IMR-90 (cell line): ENCODE data around the gene NUP93. TPM values are rescaled to one million over a fixed set of nuclear protein-coding genes. Genes with fewer than 3 reads are reported as not detected.

ENCODE experiments used
- ATAC-seq: fragments of 200-7000 bp; cut with Tn5 transposase; 2 replicates; pipeline ENCODE4 v1.9.1; 2020; ENCODE audit warnings: low read depth, mild to moderate bottlenecking, moderate library complexity
- BruUV-seq: library from RNA; stranded (reverse); fragments of 400-500 nt; replicated peaks from 2 replicates; lab custom pipeline; 2021; lab: Mats Ljungman, UMichigan
- CTCF ChIA-PET: fragments of 300-600 bp; formaldehyde crosslinking; extraction: SDS; loops from one replicate; lab custom pipeline; 2021; ENCODE audit warnings: antibody characterized with exemption; lab: Yijun Ruan, JAX
- POLR2A ChIA-PET: fragments of 300-600 bp; sonication (Branson Sonifier 250); formaldehyde crosslinking; loops from one replicate; lab custom pipeline; 2022; ENCODE audit warnings: antibody characterized with exemption; ENCODE audit not compliant: unreplicated experiment; lab: Charles Lee
- DNase-seq: peaks from one replicate; pipeline ENCODE4 v3.0.0; 2013
- H2AFZ ChIP-seq: replicated peaks from 2 replicates; pipeline ENCODE3; 2013; ENCODE audit warnings: low read length, mild to moderate bottlenecking; ENCODE audit not compliant: poor library complexity
- H2AK5ac ChIP-seq: 2 replicates; pipeline ENCODE4 v1.6.1; 2013; ENCODE audit warnings: low read depth, low read length, inconsistent platforms
- H2AK9ac ChIP-seq: replicated peaks from 2 replicates; pipeline ENCODE3; 2013; ENCODE audit warnings: mild to moderate bottlenecking, low read depth, low read length, moderate library complexity; ENCODE audit not compliant: poor library complexity
- H2BK120ac ChIP-seq: 2 replicates; pipeline ENCODE4 v1.6.1; 2013; ENCODE audit warnings: low read depth, low read length, inconsistent platforms
- H2BK15ac ChIP-seq: 3 replicates; pipeline ENCODE4 v1.6.1; 2013; ENCODE audit warnings: low read depth, low read length, inconsistent platforms
- H2BK20ac ChIP-seq: 2 replicates; pipeline ENCODE4 v1.6.1; 2013; ENCODE audit warnings: low read depth, mild to moderate bottlenecking, inconsistent platforms, low read length, moderate library complexity
- H2BK5ac ChIP-seq: 2 replicates; pipeline ENCODE4 v1.6.1; 2013; ENCODE audit warnings: mild to moderate bottlenecking, low read depth, low read length, inconsistent platforms; ENCODE audit not compliant: poor library complexity, severe bottlenecking
- H3K14ac ChIP-seq: replicated peaks from 2 replicates; pipeline ENCODE4 v1.6.1; 2013; ENCODE audit warnings: low read depth, low read length, inconsistent platforms
- H3K18ac ChIP-seq: 2 replicates; pipeline ENCODE4 v1.6.1; 2013; ENCODE audit warnings: low read depth, low read length, control low read depth
- H3K23ac ChIP-seq: 2 replicates; pipeline ENCODE4 v1.6.1; 2013; ENCODE audit warnings: low read depth, low read length, inconsistent platforms
- H3K27ac ChIP-seq: 2 replicates; pipeline ENCODE4 v1.5.1; 2013; ENCODE audit warnings: mild to moderate bottlenecking, control low read depth, low read length; ENCODE audit not compliant: insufficient read depth
- H3K27me3 ChIP-seq: 2 replicates; pipeline ENCODE4 v1.6.1; 2013; ENCODE audit warnings: low read length; ENCODE audit not compliant: control insufficient read depth, insufficient read depth
- H3K36me3 ChIP-seq: 2 replicates; pipeline ENCODE4 v1.6.1; 2013; ENCODE audit warnings: low read length, mixed read lengths; ENCODE audit not compliant: control insufficient read depth, insufficient read depth
- H3K4ac ChIP-seq: 2 replicates; pipeline ENCODE4 v1.6.1; 2013; ENCODE audit warnings: low read depth, low read length, inconsistent platforms
- H3K4me1 ChIP-seq: 2 replicates; pipeline ENCODE4 v1.6.1; 2013; ENCODE audit warnings: low read length, mixed read lengths; ENCODE audit not compliant: control insufficient read depth, insufficient read depth
- H3K4me2 ChIP-seq: 2 replicates; pipeline ENCODE4 v1.6.1; 2013; ENCODE audit warnings: low read depth, mild to moderate bottlenecking, control low read depth, low read length, moderate library complexity
- H3K4me3 ChIP-seq: 2 replicates; pipeline ENCODE4 v1.5.1; 2013; ENCODE audit warnings: low read depth, mild to moderate bottlenecking, control low read depth, low read length, moderate library complexity; ENCODE audit not compliant: insufficient read depth
- H3K56ac ChIP-seq: 2 replicates; pipeline ENCODE4 v1.6.1; 2013; ENCODE audit warnings: low read length, inconsistent platforms; ENCODE audit not compliant: insufficient read depth; ENCODE audit errors: extremely low read depth
- H3K79me1 ChIP-seq, 2 experiments: 2 replicates each; pipeline ENCODE4 v1.6.1; 2013; ENCODE audit warnings: low read length in 2 of 2, inconsistent platforms in 1 of 2, low read depth in 1 of 2
- H3K9ac ChIP-seq: 2 replicates; pipeline ENCODE4 v1.6.1; 2013; ENCODE audit warnings: low read depth, low read length, control low read depth
- H3K9me1 ChIP-seq: 2 replicates; pipeline ENCODE4 v1.6.1; 2013; ENCODE audit warnings: low read length, inconsistent platforms; ENCODE audit not compliant: insufficient read depth
- H3K9me3 ChIP-seq: 2 replicates; pipeline ENCODE4 v1.6.1; 2013; ENCODE audit warnings: low read length; ENCODE audit not compliant: control insufficient read depth, insufficient read depth
- H4K20me1 ChIP-seq: 2 replicates; pipeline ENCODE4 v1.6.1; 2013; ENCODE audit warnings: low read length, inconsistent platforms; ENCODE audit not compliant: insufficient read depth
- H4K5ac ChIP-seq: 2 replicates; pipeline ENCODE4 v1.6.1; 2013; ENCODE audit warnings: mild to moderate bottlenecking, low read depth, low read length, control low read depth
- H4K8ac ChIP-seq, 2 experiments: 2 replicates each; pipeline ENCODE4 v1.6.1; 2013; ENCODE audit warnings: low read depth in 2 of 2, low read length in 2 of 2, control low read depth in 1 of 2, inconsistent platforms in 1 of 2
- H4K91ac ChIP-seq: 2 replicates; pipeline ENCODE4 v1.6.1; 2013; ENCODE audit warnings: low read depth, low read length, inconsistent platforms; ENCODE audit not compliant: insufficient read depth
- BHLHE40 ChIP-seq: fragments of 150-350 bp; IDR thresholded peaks from 2 replicates; pipeline ENCODE4 v1.6.1; 2016; ENCODE audit warnings: mild to moderate bottlenecking, low read depth, low read length
- CEBPB ChIP-seq: IDR thresholded peaks from 2 replicates; pipeline ENCODE4 v1.6.1; 2012; ENCODE audit warnings: low read depth, low read length, improper control_type of control experiment
- CHD1 ChIP-seq: IDR thresholded peaks from 2 replicates; pipeline ENCODE4 v1.6.1; 2012; ENCODE audit warnings: low read depth, low read length, improper control_type of control experiment
- MXI1 ChIP-seq: IDR thresholded peaks from 2 replicates; pipeline ENCODE4 v1.6.1; 2012; ENCODE audit warnings: low read depth, mild to moderate bottlenecking, low read length, moderate library complexity, borderline replicate concordance
- NFE2L2 ChIP-seq: fragments of 150-350 bp; IDR thresholded peaks from 2 replicates; pipeline ENCODE4 v1.6.1; 2016; ENCODE audit warnings: low read depth, mild to moderate bottlenecking, low read length
- POLR2A ChIP-seq: IDR thresholded peaks from 2 replicates; pipeline ENCODE4 v1.6.1; 2012; ENCODE audit warnings: mild to moderate bottlenecking, low read depth, low read length
- RAD21 ChIP-seq: IDR thresholded peaks from 2 replicates; pipeline ENCODE4 v1.6.1; 2012; ENCODE audit warnings: low read length, improper control_type of control experiment
- RCOR1 ChIP-seq: IDR thresholded peaks from 2 replicates; pipeline ENCODE4 v1.6.1; 2012; ENCODE audit warnings: mild to moderate bottlenecking, low read length, improper control_type of control experiment; ENCODE audit not compliant: insufficient replicate concordance
- RFX5 ChIP-seq: IDR thresholded peaks from 2 replicates; pipeline ENCODE4 v1.8.0; 2012; ENCODE audit warnings: low read depth, mild to moderate bottlenecking, low read length, moderate library complexity
- SMC3 ChIP-seq: fragments of 150-350 bp; IDR thresholded peaks from 2 replicates; pipeline ENCODE4 v1.6.1; 2016; ENCODE audit warnings: low read depth, mild to moderate bottlenecking, antibody characterized with exemption, low read length, moderate library complexity
- WGBS, 2 experiments: methylation state at CpG; one replicate each; pipeline versions ENCODE4 v1.1.5 to v1.1.7; 2013; ENCODE audit warnings: missing lambda C conversion rate in 2 of 2; ENCODE audit not compliant: insufficient read length in 1 of 2; ENCODE audit errors: extremely low coverage in 2 of 2; 5-methylcytosine and 5-hydroxymethylcytosine counted together
- dilution Hi-C: fragments of 300-500 bp; cut with HindIII; formaldehyde crosslinking; loops from one replicate; pipeline ENCODE4 v1.14.3; 2018; ENCODE audit warnings: low sequenced_read_pairs; ENCODE audit not compliant: unreplicated experiment
- in situ Hi-C: fragments of 300-500 bp; cut with MboI; formaldehyde crosslinking; loops from 3 replicates; pipeline ENCODE4 v1.14.3; 2019; ENCODE audit warnings: low sequenced_read_pairs, inconsistent platforms, mixed read lengths
- intact Hi-C: fragments of 100-400 bp; cut with micrococcal nuclease; formaldehyde crosslinking; loops from 2 replicates; pipeline ENCODE4 v1.10.0; 2022
- polyA plus RNA-seq, 3 experiments: library from polyadenylated mRNA; depleted of rRNA; stranded (reverse); fragments of >200 nt; gene quantifications; 2 replicates each; pipeline ENCODE4 v1.2.3, GENCODE V29; 2012; ENCODE audit warnings: low replicate concordance in 1 of 3
- total RNA-seq: library from RNA; depleted of rRNA; stranded (reverse); fragments of >200 nt; gene quantifications from 2 replicates; pipeline ENCODE4 v1.2.3, GENCODE V29; 2012
- TF ChIP-seq, protein P1 (sequence below): fragments of 150-350 bp; IDR thresholded peaks from 2 replicates; pipeline ENCODE4 v1.6.1; 2016; ENCODE audit warnings: low read depth, mild to moderate bottlenecking, low read length, moderate library complexity, borderline replicate concordance

The NUP93 gene
- total and polyA plus RNA-seq, 2 of the 4 experiments (the other 2 are of a cell fraction) = 54.6 to 72.6 TPM

GRCh38 chr16:56783344-56783743, 53.4 kb downstream of the NUP93 start:
- ATAC-seq (no peak), DNase-seq (no peak)
- H4K8ac ChIP-seq = no peak overlapping the region
- no TSS peak for BruUV-seq
- no peak overlapping the region for H2AFZ ChIP-seq
- H2AK9ac ChIP-seq = peak overlapping the region; percentile 13
- H3K9ac ChIP-seq = no peak overlapping the region
- H2BK20ac ChIP-seq = no peak overlapping the region
- no peaks in the 10 kb centered on the region for H3K9me3 ChIP-seq
- H3K18ac ChIP-seq = no peak overlapping the region
- in situ Hi-C loops (no loop called here), dilution Hi-C loops (no loop called here), intact Hi-C loops (loop anchor here (10.0 kb wide), 1 partner anchor 179 kb away; the partner anchor contains the start of gene MT2A)
- peaks cover 6% of the 10 kb centered on the region; the same call in 1 of the 2 replicates for H4K20me1 ChIP-seq
- H2BK120ac ChIP-seq = no peak overlapping the region
- no peak overlapping the region for H2BK15ac ChIP-seq
- H3K27me3 ChIP-seq = no peaks in the 10 kb centered on the region
- peaks cover 15% of the 10 kb centered on the region for H3K9me1 ChIP-seq
- CTCF ChIA-PET = no interaction called here
- no peaks in the 10 kb centered on the region for H3K36me3 ChIP-seq
- H3K4me3 ChIP-seq = no peak overlapping the region
- WGBS, 2 experiments = no CpG with 5 or more reads among the region's 5 CpGs
- H4K5ac ChIP-seq = no peak overlapping the region
- no peak overlapping the region for H2BK5ac ChIP-seq
- no peak overlapping the region for H3K4me2 ChIP-seq
- no peak overlapping the region for H2AK5ac ChIP-seq
- H3K4ac ChIP-seq = no peak overlapping the region
- no peak overlapping the region for H4K91ac ChIP-seq
- H3K79me1 ChIP-seq = peaks cover 28 to 46% of the 10 kb centered on the region in 2 experiments
- no peak overlapping the region for H3K23ac ChIP-seq
- H3K14ac ChIP-seq = no peak overlapping the region
- TF ChIP-seq POLR2A = no peak
- no peak for TF ChIP-seq MXI1
- no peak for TF ChIP-seq RAD21
- TF ChIP-seq, protein P1, sequence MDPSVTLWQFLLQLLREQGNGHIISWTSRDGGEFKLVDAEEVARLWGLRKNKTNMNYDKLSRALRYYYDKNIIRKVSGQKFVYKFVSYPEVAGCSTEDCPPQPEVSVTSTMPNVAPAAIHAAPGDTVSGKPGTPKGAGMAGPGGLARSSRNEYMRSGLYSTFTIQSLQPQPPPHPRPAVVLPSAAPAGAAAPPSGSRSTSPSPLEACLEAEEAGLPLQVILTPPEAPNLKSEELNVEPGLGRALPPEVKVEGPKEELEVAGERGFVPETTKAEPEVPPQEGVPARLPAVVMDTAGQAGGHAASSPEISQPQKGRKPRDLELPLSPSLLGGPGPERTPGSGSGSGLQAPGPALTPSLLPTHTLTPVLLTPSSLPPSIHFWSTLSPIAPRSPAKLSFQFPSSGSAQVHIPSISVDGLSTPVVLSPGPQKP = no peak
- no peak for TF ChIP-seq CEBPB
- TF ChIP-seq NFE2L2 = no peak
- TF ChIP-seq RFX5 = no peak
- TF ChIP-seq SMC3 = no peak
- no peak for TF ChIP-seq BHLHE40
- TF ChIP-seq CHD1 = no peak
- no peak for TF ChIP-seq RCOR1
- H3K4me1 ChIP-seq = peaks cover 11% of the 10 kb centered on the region
- H3K27ac ChIP-seq = no peak overlapping the region
- POLR2A ChIA-PET = no interaction called here
- no peak overlapping the region for H3K56ac ChIP-seq
